GM23338 (cell line): ENCODE data around the gene RNF166. TPM values are rescaled to one million over a fixed set of nuclear protein-coding genes. Genes with fewer than 3 reads are reported as not detected.
A peak's percentile ranks its signal among the peaks of the same experiment; 100 is the strongest.

Experiments
- ATAC-seq: fragments of 200-7000 bp; cut with Tn5 transposase; 3 replicates; pipeline ENCODE4 v1.9.1; 2020
- DNase-seq: peaks from one replicate; pipeline ENCODE4 v3.0.0-alpha.2; 2015; ENCODE audit warnings: low spot score
- H2AFZ ChIP-seq: fragments of 200-600 bp; sonication (generic); 2 replicates; pipeline ENCODE4 v1.8.0; 2016; ENCODE audit warnings: antibody characterized with exemption, mild to moderate bottlenecking, moderate library complexity
- H3F3A ChIP-seq: fragments of 200-600 bp; sonication (generic); replicated peaks from 2 replicates; pipeline ENCODE4 v1.8.0; 2017; ENCODE audit warnings: antibody characterized with exemption, mixed run types, low read depth
- H3K27ac ChIP-seq: fragments of 200-600 bp; sonication (generic); 2 replicates; pipeline ENCODE4 v1.6.1; 2016; ENCODE audit warnings: low read depth
- H3K27me3 ChIP-seq: fragments of 200-600 bp; sonication (generic); 2 replicates; pipeline ENCODE4 v1.8.0; 2016; ENCODE audit warnings: mild to moderate bottlenecking, mixed run types, moderate library complexity; ENCODE audit not compliant: insufficient read depth
- H3K36me3 ChIP-seq: fragments of 200-600 bp; sonication (generic); 2 replicates; pipeline ENCODE4 v1.8.0; 2016; ENCODE audit warnings: mild to moderate bottlenecking; ENCODE audit not compliant: insufficient read depth
- H3K4me1 ChIP-seq: fragments of 200-600 bp; sonication (generic); 2 replicates; pipeline ENCODE4 v1.8.0; 2016; ENCODE audit warnings: mild to moderate bottlenecking, moderate library complexity; ENCODE audit not compliant: insufficient read depth
- H3K4me2 ChIP-seq: fragments of 200-600 bp; sonication (generic); 2 replicates; pipeline ENCODE4 v1.7.1; 2017; ENCODE audit warnings: mixed run types
- H3K4me3 ChIP-seq: fragments of 200-600 bp; sonication (generic); 2 replicates; pipeline ENCODE4 v1.6.1; 2016; ENCODE audit warnings: mixed run types
- H3K79me2 ChIP-seq: fragments of 200-600 bp; sonication (generic); replicated peaks from 2 replicates; pipeline ENCODE4 v1.8.0; 2017; ENCODE audit warnings: mild to moderate bottlenecking; ENCODE audit not compliant: insufficient read depth
- H3K9me2 ChIP-seq: fragments of 200-600 bp; sonication (generic); 2 replicates; pipeline ENCODE4 v1.8.0; 2017; ENCODE audit not compliant: insufficient read depth
- H4K20me1 ChIP-seq: fragments of 200-600 bp; sonication (generic); replicated peaks from 2 replicates; pipeline ENCODE4 v1.8.0; 2017; ENCODE audit warnings: mild to moderate bottlenecking; ENCODE audit not compliant: insufficient read depth
- H3K27ac Mint-ChIP-seq: 2 replicates; pipeline ENCODE4 v1.8.0; 2020; ENCODE audit warnings: inconsistent platforms, mild to moderate bottlenecking, moderate library complexity, mixed read lengths
- H3K27me3 Mint-ChIP-seq: 3 replicates; pipeline ENCODE4 v1.8.0; 2022; ENCODE audit warnings: low read depth, mild to moderate bottlenecking, moderate library complexity, mixed read lengths, inconsistent platforms; ENCODE audit not compliant: insufficient read depth, poor library complexity
- H3K36me3 Mint-ChIP-seq: 3 replicates; pipeline ENCODE4 v1.8.0; 2021; ENCODE audit warnings: low read depth, mild to moderate bottlenecking, inconsistent platforms, moderate library complexity, mixed read lengths
- H3K4me1 Mint-ChIP-seq: 3 replicates; pipeline ENCODE4 v1.8.0; 2020; ENCODE audit warnings: mild to moderate bottlenecking, inconsistent platforms, mixed read lengths
- H3K4me3 Mint-ChIP-seq: 3 replicates; pipeline ENCODE4 v1.8.0; 2021; ENCODE audit warnings: moderate library complexity, mild to moderate bottlenecking, inconsistent platforms, mixed read lengths
- H3K9me3 Mint-ChIP-seq: 3 replicates; pipeline ENCODE4 v1.8.0; 2020; ENCODE audit warnings: moderate library complexity, mild to moderate bottlenecking, inconsistent platforms, mixed read lengths
- CREB1 ChIP-seq: fragments of 250-450 bp; sonication (Bioruptor Pico); IDR thresholded peaks from 2 replicates; pipeline ENCODE4 v1.5.0; 2020; ENCODE audit warnings: low read depth, mild to moderate bottlenecking, moderate library complexity
- CTCF ChIP-seq, 2 experiments: fragments of 200-600 bp in 1 of 2; sonication (generic) in 1 of 2; conservative IDR thresholded peaks; 2 replicates each; pipeline versions ENCODE4 v1.5.1 to v1.6.1; 2016 to 2017; ENCODE audit warnings: antibody characterized with exemption in 2 of 2, low read depth in 2 of 2, mild to moderate bottlenecking in 2 of 2, moderate library complexity in 1 of 2
- EZH2 ChIP-seq: fragments of 200-600 bp; sonication (generic); IDR thresholded peaks from one replicate; pipeline ENCODE4 v1.8.0; 2017; ENCODE audit warnings: antibody characterized with exemption, mild to moderate bottlenecking, low read depth; ENCODE audit not compliant: unreplicated experiment
- EZH2phosphoT487 ChIP-seq: fragments of 200-600 bp; sonication (generic); IDR thresholded peaks from one replicate; pipeline ENCODE4 v1.8.1; 2018; ENCODE audit warnings: antibody characterized with exemption; ENCODE audit not compliant: unreplicated experiment
- JUNB ChIP-seq: IDR thresholded peaks from one replicate; pipeline ENCODE4 v1.6.1; 2016; ENCODE audit warnings: antibody characterized with exemption; ENCODE audit not compliant: unreplicated experiment
- REST ChIP-seq: IDR thresholded peaks from one replicate; pipeline ENCODE4 v1.6.1; 2018; ENCODE audit warnings: antibody characterized with exemption; ENCODE audit not compliant: unreplicated experiment
- STAT1 ChIP-seq: IDR thresholded peaks from one replicate; pipeline ENCODE4 v1.6.1; 2016; ENCODE audit warnings: antibody characterized with exemption; ENCODE audit not compliant: unreplicated experiment
- ZNF114 ChIP-seq: fragments of 250-450 bp; sonication (Bioruptor Pico); IDR thresholded peaks from 2 replicates; pipeline ENCODE4 v1.5.0; 2020; ENCODE audit warnings: mild to moderate bottlenecking, moderate library complexity
- ZNF331 ChIP-seq: fragments of 250-450 bp; sonication (Bioruptor Pico); IDR thresholded peaks from 2 replicates; pipeline ENCODE4 v1.5.0; 2020; ENCODE audit warnings: low read depth, mild to moderate bottlenecking, moderate library complexity
- ZNF462 ChIP-seq: fragments of 250-450 bp; sonication (Bioruptor Pico); IDR thresholded peaks from 2 replicates; pipeline ENCODE4 v1.5.0; 2020; ENCODE audit warnings: mild to moderate bottlenecking, moderate library complexity
- polyA plus RNA-seq: library from polyadenylated mRNA; unstranded; fragments of >200 nt; fragmentation: Nextera tagmentation; extraction: Ambion mirVana; gene quantifications from 2 replicates; pipeline ENCODE4 v1.2.1, GENCODE V29; 2016
- total RNA-seq: library from RNA; depleted of rRNA; stranded (reverse); fragments of >200 nt; shearing (Covaris generic); gene quantifications from 2 replicates; pipeline ENCODE4 v1.2.3, GENCODE V29; 2014

Gene RNF166
- total and polyA plus RNA-seq, 2 experiments from 2014 or later, result 24.9 to 43.4 TPM

GRCh38 chr16:88711750-88712340, 5.6 kb upstream of the RNF166 start:
- no peak overlapping the region for H3K4me2 ChIP-seq
- peaks cover 17% of the 10 kb centered on the region for H3K27me3 Mint-ChIP-seq
- no peak overlapping the region for H3K27ac ChIP-seq
- H3F3A ChIP-seq, result 0 out of 2 replicates have a peak, but pooled peaks cover 2% of the 10 kb centered on the region
- H3K36me3 ChIP-seq, result no peaks in the 10 kb centered on the region
- H3K4me3 ChIP-seq, result no peak overlapping the region
- H3K27ac Mint-ChIP-seq, result peak overlapping the region; percentile 89
- DNase-seq (no peak), ATAC-seq (peak; percentile 39)
- H4K20me1 ChIP-seq, result no peaks in the 10 kb centered on the region; the same call in 1 of the 2 replicates
- H3K9me2 ChIP-seq, result no peaks in the 10 kb centered on the region
- peaks cover 10% of the 10 kb centered on the region; the same call in 2 of the 3 replicates for H3K36me3 Mint-ChIP-seq
- no peaks in the 10 kb centered on the region for H3K27me3 ChIP-seq
- H3K4me1 ChIP-seq, result peaks cover 4% of the 10 kb centered on the region; the same call in 1 of the 2 replicates
- TF ChIP-seq STAT1, result no peak
- TF ChIP-seq ZNF462 (CRISPR knock-in tag), result no peak
- TF ChIP-seq REST, result no peak
- no peak for TF ChIP-seq ZNF331 (CRISPR knock-in tag)
- no peak for TF ChIP-seq CTCF (conservative IDR thresholded peaks at IDR 0.05; ENCODE audit: low read depth in 2 of 2)
- no peak for TF ChIP-seq ZNF114 (CRISPR knock-in tag)
- TF ChIP-seq EZH2, result no peak
- no peak for TF ChIP-seq EZH2phosphoT487
- no peak for TF ChIP-seq CREB1
- no peak for TF ChIP-seq JUNB
- H3K79me2 ChIP-seq, result peaks cover 21% of the 10 kb centered on the region
- H2AFZ ChIP-seq, result no peak overlapping the region
- no peak overlapping the region for H3K4me3 Mint-ChIP-seq
- peaks cover 15% of the 10 kb centered on the region for H3K4me1 Mint-ChIP-seq
- no peaks in the 10 kb centered on the region for H3K9me3 Mint-ChIP-seq
